ENCODE results near the gene C1S.
"Not testable (repeated sequence)": the region's sequence is repeated elsewhere in the genome, so short reads cannot be mapped to it uniquely, and the experiment has no call there.

The C1S gene

GRCh38 chr12:7099290-7099996, 38.9 kb downstream of the C1S start:
- Mint-ChIP-seq H3K4me3 (no peak overlapping the region), H3K4me1 (ENCODE audit: low read depth) (peaks cover 12% of the 10 kb centered on the region), H3K27me3 (no peaks in the 10 kb centered on the region), H3K36me3 (peaks cover 2% of the 10 kb centered on the region), H3K27ac (peak overlapping the region; percentile 2), H3K9me3 (ENCODE audit: low read depth) (no peaks in the 10 kb centered on the region)

GRCh38 chr12:7100239-7100638, 39.7 kb downstream of the C1S start:
- no peaks in the 10 kb centered on the region for H3K9me3 Mint-ChIP-seq (ENCODE audit: low read depth)
- H3K27ac Mint-ChIP-seq: no peak overlapping the region
- no peak overlapping the region for H3K4me3 Mint-ChIP-seq
- peaks cover 12% of the 10 kb centered on the region for H3K4me1 Mint-ChIP-seq (ENCODE audit: low read depth)
- no peaks in the 10 kb centered on the region for H3K27me3 Mint-ChIP-seq
- peaks cover 2% of the 10 kb centered on the region for H3K36me3 Mint-ChIP-seq

GRCh38 chr12:7101047-7101693, 40.7 kb downstream of the C1S start:
- H3K27ac Mint-ChIP-seq: peak overlapping the region; percentile 16
- H3K36me3 Mint-ChIP-seq: peaks cover 6% of the 10 kb centered on the region
- peaks cover under 1% of the 10 kb centered on the region for H3K9me3 Mint-ChIP-seq (ENCODE audit: low read depth)
- H3K4me1 Mint-ChIP-seq (ENCODE audit: low read depth): peaks cover 13% of the 10 kb centered on the region
- H3K27me3 Mint-ChIP-seq: no peaks in the 10 kb centered on the region
- H3K4me3 Mint-ChIP-seq: no peak overlapping the region

- Mint-ChIP-seq H3K4me1 (ENCODE audit: low read depth) (peaks cover 18% of the 10 kb centered on the region), H3K4me3 (no peak overlapping the region), H3K9me3 (ENCODE audit: low read depth) (peaks cover 5% of the 10 kb centered on the region), H3K27ac (peak overlapping the region; percentile 16), H3K27me3 (no peaks in the 10 kb centered on the region), H3K36me3 (peaks cover 10% of the 10 kb centered on the region)
Measured at GRCh38 chr12:7101694-7102131, 41.2 kb downstream of the C1S start.

GRCh38 chr12:7102582-7102981, 42.1 kb downstream of the C1S start:
- Mint-ChIP-seq H3K27ac (peak overlapping the region; percentile 13), H3K27me3 (no peaks in the 10 kb centered on the region), H3K4me3 (no peak overlapping the region), H3K36me3 (peaks cover 10% of the 10 kb centered on the region), H3K4me1 (ENCODE audit: low read depth) (peaks cover 22% of the 10 kb centered on the region), H3K9me3 (ENCODE audit: low read depth) (peaks cover 5% of the 10 kb centered on the region)

- Mint-ChIP-seq H3K36me3 (peaks cover 10% of the 10 kb centered on the region), H3K4me3 (no peak overlapping the region), H3K4me1 (ENCODE audit: low read depth) (peaks cover 30% of the 10 kb centered on the region), H3K9me3 (ENCODE audit: low read depth) (peaks cover 5% of the 10 kb centered on the region), H3K27me3 (no peaks in the 10 kb centered on the region), H3K27ac (no peak overlapping the region)
Measured at GRCh38 chr12:7103837-7104584, 43.5 kb downstream of the C1S start.

GRCh38 chr12:7106082-7106481, 45.6 kb downstream of the C1S start:
- Mint-ChIP-seq H3K4me3 (peak overlapping the region; percentile 9), H3K9me3 (ENCODE audit: low read depth) (peaks cover 5% of the 10 kb centered on the region), H3K27me3 (no peaks in the 10 kb centered on the region), H3K27ac (peak overlapping the region; percentile 22), H3K36me3 (peaks cover 10% of the 10 kb centered on the region), H3K4me1 (ENCODE audit: low read depth) (peaks cover 36% of the 10 kb centered on the region)

GRCh38 chr12:7107181-7107580, 46.7 kb downstream of the C1S start:
- H3K9me3 Mint-ChIP-seq (ENCODE audit: low read depth); H3K27me3 Mint-ChIP-seq; H3K27ac Mint-ChIP-seq; H3K36me3 Mint-ChIP-seq: not testable (repeated sequence)
- Mint-ChIP-seq H3K4me1 (ENCODE audit: low read depth) (peaks cover 36% of the 10 kb centered on the region), H3K4me3 (peak overlapping the region; percentile 15)

- peak overlapping the region; percentile 94 for H3K27ac Mint-ChIP-seq
- H3K36me3 Mint-ChIP-seq: peaks cover 10% of the 10 kb centered on the region
- no peaks in the 10 kb centered on the region for H3K27me3 Mint-ChIP-seq
- H3K4me1 Mint-ChIP-seq (ENCODE audit: low read depth): peaks cover 35% of the 10 kb centered on the region
- H3K9me3 Mint-ChIP-seq (ENCODE audit: low read depth): peaks cover 5% of the 10 kb centered on the region
- peak overlapping the region; percentile 92 for H3K4me3 Mint-ChIP-seq
Measured at GRCh38 chr12:7107636-7108002, 47.1 kb downstream of the C1S start.

GRCh38 chr12:7108003-7108795, 47.7 kb downstream of the C1S start:
- Mint-ChIP-seq H3K36me3 (peaks cover 10% of the 10 kb centered on the region), H3K9me3 (ENCODE audit: low read depth) (peaks cover 5% of the 10 kb centered on the region), H3K4me1 (ENCODE audit: low read depth) (peaks cover 31% of the 10 kb centered on the region), H3K4me3 (peak overlapping the region; percentile 92), H3K27ac (peak overlapping the region; percentile 94), H3K27me3 (no peaks in the 10 kb centered on the region)

- Mint-ChIP-seq H3K27ac (peak within 1 kb of the TSS; percentile 94), H3K4me1 (ENCODE audit: low read depth) (peaks cover 28% of the 10 kb centered on the region), H3K27me3 (no peaks in the 10 kb centered on the region), H3K4me3 (peak within 1 kb of the TSS; percentile 92), H3K9me3 (ENCODE audit: low read depth) (peaks cover 5% of the 10 kb centered on the region), H3K36me3 (peaks cover 7% of the 10 kb centered on the region)
Measured at GRCh38 chr12:7108796-7109571, 48.5 kb downstream of the C1S start, which contains the start of gene C1RL. TSS of gene C1RL (minus strand) at chr12:7109214. CDS start at chr12:7109180, 34 bp downstream.

GRCh38 chr12:7109572-7109920, 49.0 kb downstream of the C1S start:
- Mint-ChIP-seq H3K27ac (peak overlapping the region; percentile 61), H3K4me3 (peak overlapping the region; percentile 83), H3K27me3 (no peaks in the 10 kb centered on the region), H3K4me1 (ENCODE audit: low read depth) (peaks cover 28% of the 10 kb centered on the region), H3K36me3 (peaks cover 7% of the 10 kb centered on the region), H3K9me3 (ENCODE audit: low read depth) (peaks cover 5% of the 10 kb centered on the region)

- no peak overlapping the region for H3K4me3 Mint-ChIP-seq
- H3K36me3 Mint-ChIP-seq: peaks cover 7% of the 10 kb centered on the region
- peaks cover 28% of the 10 kb centered on the region for H3K4me1 Mint-ChIP-seq (ENCODE audit: low read depth)
- H3K27me3 Mint-ChIP-seq: no peaks in the 10 kb centered on the region
- peaks cover 5% of the 10 kb centered on the region for H3K9me3 Mint-ChIP-seq (ENCODE audit: low read depth)
- no peak overlapping the region for H3K27ac Mint-ChIP-seq
Measured at GRCh38 chr12:7110661-7111060, 50.1 kb downstream of the C1S start.

GRCh38 chr12:7112041-7112440, 51.5 kb downstream of the C1S start:
- no peak overlapping the region for H3K4me3 Mint-ChIP-seq
- H3K4me1 Mint-ChIP-seq (ENCODE audit: low read depth): peaks cover 20% of the 10 kb centered on the region
- no peaks in the 10 kb centered on the region for H3K9me3 Mint-ChIP-seq (ENCODE audit: low read depth)
- H3K36me3 Mint-ChIP-seq: peaks cover 6% of the 10 kb centered on the region
- H3K27me3 Mint-ChIP-seq: no peaks in the 10 kb centered on the region
- H3K27ac Mint-ChIP-seq: no peak overlapping the region
